ENCODE data around the gene GRIK4. TPM values are rescaled to one million over a fixed set of nuclear protein-coding genes. Genes with fewer than 3 reads are reported as not detected.

Gene GRIK4
- total and polyA plus RNA-seq, 2 of the 4 experiments (the other 2 are of a cell fraction): 0.18 to 0.38 TPM

- TF ChIP-seq POLR2A (IDR thresholded peaks at IDR 0.05; ENCODE audit: low read depth, low read length) (no peak), NFE2L2 (IDR thresholded peaks at IDR 0.05; ENCODE audit: low read depth, low read length) (no peak), SMC3 (IDR thresholded peaks at IDR 0.05; ENCODE audit: low read depth, low read length) (no peak), MAFK (IDR thresholded peaks at IDR 0.05; ENCODE audit: low read depth, low read length) (no peak), USF2 (IDR thresholded peaks at IDR 0.05; ENCODE audit: low read depth, low read length) (no peak), RCOR1 (IDR thresholded peaks at IDR 0.05; ENCODE audit: insufficient replicate concordance, low read length) (no peak), CTCF (conservative IDR thresholded peaks at IDR 0.05; ENCODE audit: low read depth, low read length) (no peak), MAZ (IDR thresholded peaks at IDR 0.05; ENCODE audit: borderline replicate concordance, low read depth, low read length) (no peak), MXI1 (IDR thresholded peaks at IDR 0.05; ENCODE audit: borderline replicate concordance, low read depth, low read length) (no peak), FOS (IDR thresholded peaks at IDR 0.05; ENCODE audit: low read depth, low read length) (no peak), RAD21 (IDR thresholded peaks at IDR 0.05; ENCODE audit: low read length) (no peak), CEBPB (IDR thresholded peaks at IDR 0.05; ENCODE audit: low read depth, low read length) (no peak), CHD1 (IDR thresholded peaks at IDR 0.05; ENCODE audit: low read depth, low read length) (no peak), RFX5 (IDR thresholded peaks at IDR 0.05; ENCODE audit: low read depth, low read length) (no peak), BHLHE40 (IDR thresholded peaks at IDR 0.05; ENCODE audit: low read depth, low read length) (no peak)
- TF ChIP-seq, protein P1, sequence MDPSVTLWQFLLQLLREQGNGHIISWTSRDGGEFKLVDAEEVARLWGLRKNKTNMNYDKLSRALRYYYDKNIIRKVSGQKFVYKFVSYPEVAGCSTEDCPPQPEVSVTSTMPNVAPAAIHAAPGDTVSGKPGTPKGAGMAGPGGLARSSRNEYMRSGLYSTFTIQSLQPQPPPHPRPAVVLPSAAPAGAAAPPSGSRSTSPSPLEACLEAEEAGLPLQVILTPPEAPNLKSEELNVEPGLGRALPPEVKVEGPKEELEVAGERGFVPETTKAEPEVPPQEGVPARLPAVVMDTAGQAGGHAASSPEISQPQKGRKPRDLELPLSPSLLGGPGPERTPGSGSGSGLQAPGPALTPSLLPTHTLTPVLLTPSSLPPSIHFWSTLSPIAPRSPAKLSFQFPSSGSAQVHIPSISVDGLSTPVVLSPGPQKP (IDR thresholded peaks at IDR 0.05; ENCODE audit: borderline replicate concordance, low read depth, low read length): no peak
- ChIA-PET POLR2A (ENCODE audit: unreplicated experiment) (no interaction called here), CTCF (no interaction called here)
- no peak overlapping the region for H3K4me3 ChIP-seq (ENCODE audit: insufficient read depth, low read depth, low read length)
- no peaks in the 10 kb centered on the region for H4K20me1 ChIP-seq (ENCODE audit: insufficient read depth, low read length)
- H3K4me1 ChIP-seq (ENCODE audit: control insufficient read depth, insufficient read depth, low read length): no peaks in the 10 kb centered on the region
- H2BK15ac ChIP-seq (ENCODE audit: low read depth, low read length): no peak overlapping the region
- no peaks in the 10 kb centered on the region for H3K36me3 ChIP-seq (ENCODE audit: control insufficient read depth, insufficient read depth, low read length)
- intact Hi-C loops (cut with micrococcal nuclease) (no loop called here), dilution Hi-C loops (cut with HindIII; ENCODE audit: low sequenced_read_pairs, unreplicated experiment) (no loop called here), in situ Hi-C loops (cut with MboI; ENCODE audit: low sequenced_read_pairs) (no loop called here)
- no peak overlapping the region for H3K9ac ChIP-seq (ENCODE audit: low read depth, low read length)
- H2AFZ ChIP-seq (replicated peaks; ENCODE audit: low read length, poor library complexity): no peak overlapping the region
- H3K9me1 ChIP-seq (ENCODE audit: insufficient read depth, low read length): no peaks in the 10 kb centered on the region
- H3K4me2 ChIP-seq (ENCODE audit: low read depth, low read length): no peak overlapping the region
- H3K27me3 ChIP-seq (ENCODE audit: control insufficient read depth, insufficient read depth, low read length): peaks cover 10% of the 10 kb centered on the region
- H3K23ac ChIP-seq (ENCODE audit: low read depth, low read length): no peak overlapping the region
- no CpG with 5 or more reads among the region's 9 CpGs for WGBS, 2 experiments (ENCODE audit: extremely low coverage in 2 of 2, insufficient read length in 1 of 2)
- BruUV-seq (replicated peaks): no TSS peak
- no peak overlapping the region for H3K18ac ChIP-seq (ENCODE audit: low read depth, low read length)
- no peak for DNase-seq
- ATAC-seq (ENCODE audit: low read depth): no peak
- no peak overlapping the region for H4K8ac ChIP-seq (ENCODE audit: low read depth in 2 of 2, low read length in 2 of 2)
- H3K56ac ChIP-seq (ENCODE audit: extremely low read depth, insufficient read depth, low read length): no peak overlapping the region
- H2AK9ac ChIP-seq (replicated peaks; ENCODE audit: low read depth, low read length, poor library complexity): no peak overlapping the region
- no peak overlapping the region for H3K4ac ChIP-seq (ENCODE audit: low read depth, low read length)
- H3K9me3 ChIP-seq (ENCODE audit: control insufficient read depth, insufficient read depth, low read length): peaks cover 6% of the 10 kb centered on the region
- no peak overlapping the region for H4K91ac ChIP-seq (ENCODE audit: insufficient read depth, low read depth, low read length)
- H4K5ac ChIP-seq (ENCODE audit: low read depth, low read length): no peak overlapping the region
- no peak overlapping the region for H2AK5ac ChIP-seq (ENCODE audit: low read depth, low read length)
- no peak overlapping the region for H2BK120ac ChIP-seq (ENCODE audit: low read depth, low read length)
- H3K79me1 ChIP-seq (ENCODE audit: low read depth in 1 of 2, low read length in 2 of 2): no peaks in the 10 kb centered on the region
- H2BK5ac ChIP-seq (ENCODE audit: low read depth, low read length, poor library complexity, severe bottlenecking): no peak overlapping the region
- no peak overlapping the region for H3K14ac ChIP-seq (replicated peaks; ENCODE audit: low read depth, low read length)
- H3K27ac ChIP-seq (ENCODE audit: insufficient read depth, low read length): no peak overlapping the region
- H2BK20ac ChIP-seq (ENCODE audit: low read depth, low read length): no peak overlapping the region
These were observed 192.0 kb downstream of the GRIK4 start for GRCh38 chr11:120703358-120704152.
